GM21786 (cell line): ENCODE measurements around the gene MYPN.

ENCODE experiments used
- ATAC-seq: cut with Tn5 transposase; IDR thresholded peaks from one replicate; pipeline ENCODE4 v1.9.1; 2021; ENCODE audit not compliant: unreplicated experiment

MYPN gene

GRCh38 chr10:68088740-68089139 lies 20.5 kb upstream of the MYPN start:
- ATAC-seq: peak; percentile 53

DNA sequence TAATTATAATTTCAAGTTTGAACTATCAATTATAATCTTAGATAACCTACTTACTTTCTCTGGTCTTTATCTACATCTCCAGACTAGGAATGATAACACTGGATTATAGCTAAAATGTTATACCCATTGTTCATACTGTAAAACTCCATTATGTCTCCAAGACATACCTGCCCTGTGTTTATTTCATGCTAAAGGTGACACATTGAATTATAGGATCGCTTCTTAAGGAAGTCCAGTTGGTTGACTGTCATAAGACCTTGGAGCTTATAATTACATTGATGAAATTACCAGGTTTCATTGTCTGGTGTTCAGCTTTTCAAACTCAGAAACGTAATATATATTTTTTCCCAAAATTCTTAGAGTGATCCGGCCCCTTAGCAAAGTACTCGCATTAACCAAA lies 18.7 kb upstream of the MYPN start:
- no peak for ATAC-seq

- ATAC-seq: no peak
Measured at GRCh38 chr10:68092512-68092911, 16.8 kb upstream of the MYPN start.

DNA sequence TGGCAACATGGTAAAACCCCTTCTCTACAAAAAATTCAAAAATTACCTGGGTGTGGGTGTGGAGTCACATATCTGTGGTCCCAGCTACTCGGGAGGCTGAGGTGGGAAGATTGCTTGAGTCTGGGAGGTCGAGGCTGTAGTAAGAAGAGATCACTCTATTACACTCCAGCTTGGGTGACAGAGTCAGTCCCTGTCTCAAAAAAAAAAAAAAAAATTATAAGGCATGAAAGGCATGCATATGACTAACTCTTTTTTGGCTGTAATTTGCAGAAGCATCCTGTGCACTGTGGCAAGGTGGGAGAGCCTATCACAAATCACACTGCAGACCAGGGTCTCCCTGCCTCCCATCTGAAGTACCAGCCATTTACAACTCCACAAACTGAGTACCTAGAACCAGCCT lies 14.1 kb upstream of the MYPN start:
- no peak for ATAC-seq

- ATAC-seq: no peak
Measured at GRCh38 chr10:68096913-68097516, 12.3 kb upstream of the MYPN start.

GRCh38 chr10:68099736-68100135 lies 9.6 kb upstream of the MYPN start:
- ATAC-seq: no peak

DNA sequence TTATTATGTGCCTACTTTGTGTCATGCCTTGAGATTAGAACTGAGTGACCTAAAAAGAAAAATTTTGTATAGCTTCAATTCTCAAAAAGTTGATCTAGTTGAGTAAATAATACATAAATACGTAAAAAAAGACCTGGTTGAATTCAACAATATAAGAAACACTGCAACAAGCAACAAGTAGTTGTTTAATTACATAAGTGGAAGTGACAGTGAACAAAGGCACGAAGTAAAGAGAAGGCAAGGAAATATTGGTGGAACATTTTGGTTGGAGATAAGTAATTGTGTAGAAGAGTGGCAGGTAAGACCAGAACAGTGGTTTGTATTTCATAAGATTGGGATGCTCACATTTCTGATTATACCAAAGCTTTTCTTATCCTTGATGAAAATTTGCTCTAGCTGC lies 8.2 kb upstream of the MYPN start:
- no peak for ATAC-seq

- ATAC-seq: no peak
Measured at GRCh38 chr10:68103261-68103878, 5.9 kb upstream of the MYPN start.

- no peak for ATAC-seq
Measured at GRCh38 chr10:68103901-68104300, 5.4 kb upstream of the MYPN start.

GRCh38 chr10:68105820-68106219 lies 3.5 kb upstream of the MYPN start:
- ATAC-seq: no peak

DNA sequence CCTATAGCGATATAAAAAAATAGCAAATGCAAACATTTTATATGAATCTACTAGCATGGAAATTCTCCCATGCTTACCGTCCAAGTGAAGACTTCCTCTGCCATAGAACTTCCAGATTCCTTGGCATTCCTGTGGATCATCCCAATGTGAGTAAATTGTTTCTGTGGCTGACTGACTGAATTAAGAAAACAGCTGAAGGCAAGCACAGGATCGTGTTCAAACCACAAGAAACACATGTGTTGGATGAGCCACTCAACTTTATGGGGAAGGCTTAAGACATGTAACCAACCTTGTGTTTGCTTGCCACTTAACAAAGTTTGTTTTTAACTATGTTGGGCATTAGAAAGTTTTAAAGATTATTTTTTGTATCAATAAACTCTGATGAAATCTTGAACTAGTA lies 2.6 kb upstream of the MYPN start:
- no peak for ATAC-seq

- ATAC-seq: no peak
Measured at GRCh38 chr10:68107651-68108050, 1.6 kb upstream of the MYPN start.

GRCh38 chr10:68108051-68108450 lies 1.2 kb upstream of the MYPN start:
- no peak for ATAC-seq

DNA sequence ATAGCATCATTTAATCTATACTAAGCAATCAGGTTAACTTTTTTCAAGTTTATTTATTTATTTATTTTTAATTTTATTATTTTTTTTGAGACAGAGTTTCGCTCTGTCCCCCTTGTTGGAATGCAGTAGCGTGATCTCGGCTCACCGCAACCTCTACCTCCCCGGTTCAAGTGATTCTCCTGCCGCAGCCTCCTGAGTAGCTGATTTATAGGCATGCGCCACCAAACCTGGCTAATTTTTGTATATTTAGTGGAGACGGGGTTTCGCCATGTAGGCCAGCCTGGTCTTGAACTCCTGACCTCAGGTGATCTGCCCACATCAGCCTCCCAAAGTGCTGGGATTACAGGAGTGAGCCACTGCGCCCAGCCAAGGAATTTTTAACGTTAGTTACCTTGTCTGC lies 635 bp upstream of the MYPN start:
- no peak for ATAC-seq

DNA sequence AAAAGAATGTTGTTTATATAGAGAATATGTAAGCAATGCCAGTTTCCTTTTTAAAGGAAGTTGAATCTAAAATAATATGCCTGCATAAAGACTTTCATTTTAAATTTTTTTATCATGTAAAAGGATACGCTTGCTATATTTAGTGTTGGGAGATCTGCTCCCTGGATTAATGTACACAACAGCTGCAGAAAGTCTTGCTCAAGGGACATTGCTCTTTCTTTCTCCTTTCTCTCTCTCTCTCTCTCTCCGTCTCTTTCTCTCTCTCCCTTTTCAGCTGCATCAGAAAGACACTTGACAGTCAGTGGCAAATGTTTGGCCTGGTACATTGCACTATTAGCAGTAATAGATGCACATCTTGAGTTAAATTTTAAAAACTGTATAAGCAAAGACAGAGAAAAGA lies 739 bp downstream of the MYPN start:
- no peak for ATAC-seq

GRCh38 chr10:68111584-68111983 lies 2.3 kb downstream of the MYPN start:
- ATAC-seq: no peak

DNA sequence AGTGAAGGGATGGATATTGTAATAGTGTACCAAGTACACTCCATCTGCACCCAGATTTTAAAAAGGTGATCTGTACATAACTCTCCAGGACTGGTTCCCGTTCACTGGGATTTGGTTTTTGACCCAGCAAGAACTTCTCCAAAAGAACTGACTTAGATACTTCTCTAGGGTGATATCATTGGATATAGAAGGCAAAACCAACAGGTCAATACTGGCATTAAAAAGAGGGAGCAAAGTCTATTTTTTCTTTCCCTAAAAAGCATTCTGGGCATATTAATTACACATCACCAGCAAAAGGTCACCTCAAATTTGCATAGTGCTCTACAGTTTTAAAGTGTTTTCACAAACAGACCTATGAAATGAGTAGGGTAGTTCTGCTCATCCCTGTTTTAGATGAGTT lies 3.5 kb downstream of the MYPN start:
- no peak for ATAC-seq

- no peak for ATAC-seq
Measured at GRCh38 chr10:68118657-68119056, 9.4 kb downstream of the MYPN start.

DNA sequence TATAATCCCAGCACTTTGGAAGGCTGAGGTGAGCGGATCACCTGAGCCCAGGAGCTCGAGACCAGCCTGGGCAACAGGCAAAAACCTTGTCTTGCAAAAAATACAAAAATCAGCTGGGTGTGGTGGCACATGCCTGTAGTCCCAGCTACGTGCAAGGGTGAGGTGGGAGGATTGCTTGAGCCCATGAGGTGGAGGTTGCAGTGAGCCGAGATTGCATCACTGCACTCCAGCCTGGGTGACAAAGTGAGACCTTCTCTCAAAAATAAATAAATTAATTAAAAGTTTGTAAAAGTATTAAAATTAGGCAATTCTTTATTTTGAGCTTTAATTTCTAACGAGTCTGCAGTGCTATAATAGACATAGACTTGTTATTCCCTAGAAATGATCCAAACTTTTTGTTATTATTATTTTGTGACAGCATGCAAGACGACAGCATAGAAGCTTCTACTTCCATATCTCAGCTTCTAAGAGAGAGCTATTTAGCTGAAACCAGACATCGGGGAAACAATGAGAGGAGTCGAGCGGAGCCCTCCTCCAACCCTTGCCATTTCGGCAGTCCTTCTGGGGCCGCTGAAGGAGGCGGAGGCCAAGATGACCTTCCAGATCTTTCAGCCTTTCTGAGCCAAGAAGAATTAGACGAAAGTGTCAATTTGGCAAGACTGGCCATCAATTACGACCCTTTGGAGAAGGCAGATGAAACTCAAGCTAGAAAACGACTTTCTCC lies 11.9 kb downstream of the MYPN start:
- ATAC-seq: no peak

- ATAC-seq: no peak
Measured at GRCh38 chr10:68121852-68122251, 12.6 kb downstream of the MYPN start.

GRCh38 chr10:68124718-68125117 lies 15.4 kb downstream of the MYPN start:
- ATAC-seq: no peak

GRCh38 chr10:68125772-68126171 lies 16.5 kb downstream of the MYPN start:
- ATAC-seq: no peak

DNA sequence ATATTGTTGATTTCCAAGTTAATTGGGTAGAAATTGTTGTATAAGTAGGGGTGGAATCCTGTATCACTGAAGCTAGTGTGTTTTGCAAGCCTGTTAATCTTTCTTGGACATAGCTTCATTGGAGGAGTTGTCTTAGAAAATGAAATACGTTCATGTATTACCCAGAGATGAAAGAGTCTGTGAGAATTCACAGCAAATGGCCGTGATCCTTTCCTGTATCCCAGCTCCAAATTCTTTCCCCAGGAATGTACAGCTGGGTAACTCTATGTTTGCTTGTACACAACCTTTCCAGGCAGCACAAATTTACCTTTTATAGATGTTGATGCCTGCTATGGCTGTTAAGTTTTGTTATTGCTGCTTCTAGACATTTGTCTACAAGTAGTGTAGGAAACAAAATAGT lies 18.7 kb downstream of the MYPN start:
- ATAC-seq: no peak
